ENCODE measurements around the gene NEDD9. TPM values are rescaled to one million over a fixed set of nuclear protein-coding genes. Genes with fewer than 3 reads are reported as not detected.

Gene NEDD9
- total and polyA plus RNA-seq, 2 experiments from 2014 or later = 4.4 to 13.0 TPM

GRCh38 chr6:11162262-11162661 is 70.2 kb downstream of the NEDD9 start:
- no peaks in the 10 kb centered on the region for H3K36me3 Mint-ChIP-seq (ENCODE audit: low read depth)
- DNase-seq (ENCODE audit: low spot score) (no peak), ATAC-seq (no peak)
- Histone ChIP-seq H3K27me3 (ENCODE audit: insufficient read depth) (no peaks in the 10 kb centered on the region), H3K4me3 (no peak overlapping the region), H4K20me1 (replicated peaks; ENCODE audit: insufficient read depth) (no peaks in the 10 kb centered on the region), H3K27ac (ENCODE audit: low read depth) (no peak overlapping the region), H3F3A (replicated peaks; ENCODE audit: low read depth) (no peaks in the 10 kb centered on the region), H3K36me3 (ENCODE audit: insufficient read depth) (no peaks in the 10 kb centered on the region), H3K79me2 (replicated peaks; ENCODE audit: insufficient read depth) (no peaks in the 10 kb centered on the region), H2AFZ (no peak overlapping the region), H3K4me1 (ENCODE audit: insufficient read depth) (peaks cover 6% of the 10 kb centered on the region; the same call in 1 of the 2 replicates), H3K9me2 (ENCODE audit: insufficient read depth) (no peaks in the 10 kb centered on the region), H3K4me2 (no peak overlapping the region)
- TF ChIP-seq, protein P1, sequence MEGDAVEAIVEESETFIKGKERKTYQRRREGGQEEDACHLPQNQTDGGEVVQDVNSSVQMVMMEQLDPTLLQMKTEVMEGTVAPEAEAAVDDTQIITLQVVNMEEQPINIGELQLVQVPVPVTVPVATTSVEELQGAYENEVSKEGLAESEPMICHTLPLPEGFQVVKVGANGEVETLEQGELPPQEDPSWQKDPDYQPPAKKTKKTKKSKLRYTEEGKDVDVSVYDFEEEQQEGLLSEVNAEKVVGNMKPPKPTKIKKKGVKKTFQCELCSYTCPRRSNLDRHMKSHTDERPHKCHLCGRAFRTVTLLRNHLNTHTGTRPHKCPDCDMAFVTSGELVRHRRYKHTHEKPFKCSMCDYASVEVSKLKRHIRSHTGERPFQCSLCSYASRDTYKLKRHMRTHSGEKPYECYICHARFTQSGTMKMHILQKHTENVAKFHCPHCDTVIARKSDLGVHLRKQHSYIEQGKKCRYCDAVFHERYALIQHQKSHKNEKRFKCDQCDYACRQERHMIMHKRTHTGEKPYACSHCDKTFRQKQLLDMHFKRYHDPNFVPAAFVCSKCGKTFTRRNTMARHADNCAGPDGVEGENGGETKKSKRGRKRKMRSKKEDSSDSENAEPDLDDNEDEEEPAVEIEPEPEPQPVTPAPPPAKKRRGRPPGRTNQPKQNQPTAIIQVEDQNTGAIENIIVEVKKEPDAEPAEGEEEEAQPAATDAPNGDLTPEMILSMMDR (conservative IDR thresholded peaks at IDR 0.05; ENCODE audit: low read depth in 2 of 2) = no peak
- TF ChIP-seq STAT1 (IDR thresholded peaks at IDR 0.05; ENCODE audit: unreplicated experiment) = no peak
- no peak for TF ChIP-seq ZNF114 (CRISPR knock-in tag; IDR thresholded peaks at IDR 0.05)
- TF ChIP-seq ZNF462 (CRISPR knock-in tag; IDR thresholded peaks at IDR 0.05) = no peak
- no peak for TF ChIP-seq ZNF331 (CRISPR knock-in tag; IDR thresholded peaks at IDR 0.05; ENCODE audit: low read depth)
- TF ChIP-seq JUNB (IDR thresholded peaks at IDR 0.05; ENCODE audit: unreplicated experiment) = no peak
- TF ChIP-seq CREB1 (CRISPR knock-in tag; IDR thresholded peaks at IDR 0.05; ENCODE audit: low read depth) = no peak
- TF ChIP-seq, protein P2, sequence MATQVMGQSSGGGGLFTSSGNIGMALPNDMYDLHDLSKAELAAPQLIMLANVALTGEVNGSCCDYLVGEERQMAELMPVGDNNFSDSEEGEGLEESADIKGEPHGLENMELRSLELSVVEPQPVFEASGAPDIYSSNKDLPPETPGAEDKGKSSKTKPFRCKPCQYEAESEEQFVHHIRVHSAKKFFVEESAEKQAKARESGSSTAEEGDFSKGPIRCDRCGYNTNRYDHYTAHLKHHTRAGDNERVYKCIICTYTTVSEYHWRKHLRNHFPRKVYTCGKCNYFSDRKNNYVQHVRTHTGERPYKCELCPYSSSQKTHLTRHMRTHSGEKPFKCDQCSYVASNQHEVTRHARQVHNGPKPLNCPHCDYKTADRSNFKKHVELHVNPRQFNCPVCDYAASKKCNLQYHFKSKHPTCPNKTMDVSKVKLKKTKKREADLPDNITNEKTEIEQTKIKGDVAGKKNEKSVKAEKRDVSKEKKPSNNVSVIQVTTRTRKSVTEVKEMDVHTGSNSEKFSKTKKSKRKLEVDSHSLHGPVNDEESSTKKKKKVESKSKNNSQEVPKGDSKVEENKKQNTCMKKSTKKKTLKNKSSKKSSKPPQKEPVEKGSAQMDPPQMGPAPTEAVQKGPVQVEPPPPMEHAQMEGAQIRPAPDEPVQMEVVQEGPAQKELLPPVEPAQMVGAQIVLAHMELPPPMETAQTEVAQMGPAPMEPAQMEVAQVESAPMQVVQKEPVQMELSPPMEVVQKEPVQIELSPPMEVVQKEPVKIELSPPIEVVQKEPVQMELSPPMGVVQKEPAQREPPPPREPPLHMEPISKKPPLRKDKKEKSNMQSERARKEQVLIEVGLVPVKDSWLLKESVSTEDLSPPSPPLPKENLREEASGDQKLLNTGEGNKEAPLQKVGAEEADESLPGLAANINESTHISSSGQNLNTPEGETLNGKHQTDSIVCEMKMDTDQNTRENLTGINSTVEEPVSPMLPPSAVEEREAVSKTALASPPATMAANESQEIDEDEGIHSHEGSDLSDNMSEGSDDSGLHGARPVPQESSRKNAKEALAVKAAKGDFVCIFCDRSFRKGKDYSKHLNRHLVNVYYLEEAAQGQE (IDR thresholded peaks at IDR 0.05; ENCODE audit: unreplicated experiment) = no peak
- TF ChIP-seq EZH2 (IDR thresholded peaks at IDR 0.05; ENCODE audit: low read depth, unreplicated experiment) = no peak
- TF ChIP-seq, protein P3, sequence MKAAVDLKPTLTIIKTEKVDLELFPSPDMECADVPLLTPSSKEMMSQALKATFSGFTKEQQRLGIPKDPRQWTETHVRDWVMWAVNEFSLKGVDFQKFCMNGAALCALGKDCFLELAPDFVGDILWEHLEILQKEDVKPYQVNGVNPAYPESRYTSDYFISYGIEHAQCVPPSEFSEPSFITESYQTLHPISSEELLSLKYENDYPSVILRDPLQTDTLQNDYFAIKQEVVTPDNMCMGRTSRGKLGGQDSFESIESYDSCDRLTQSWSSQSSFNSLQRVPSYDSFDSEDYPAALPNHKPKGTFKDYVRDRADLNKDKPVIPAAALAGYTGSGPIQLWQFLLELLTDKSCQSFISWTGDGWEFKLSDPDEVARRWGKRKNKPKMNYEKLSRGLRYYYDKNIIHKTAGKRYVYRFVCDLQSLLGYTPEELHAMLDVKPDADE (IDR thresholded peaks at IDR 0.05) = no peak
- TF ChIP-seq EZH2phosphoT487 (IDR thresholded peaks at IDR 0.05; ENCODE audit: unreplicated experiment) = no peak
- no peak for TF ChIP-seq NANOG (IDR thresholded peaks at IDR 0.05; ENCODE audit: borderline replicate concordance)
- no peak for TF ChIP-seq POLR2AphosphoS5 (IDR thresholded peaks at IDR 0.05; ENCODE audit: low read depth)
- H3K9me3 Mint-ChIP-seq = no peaks in the 10 kb centered on the region
- H3K4me3 Mint-ChIP-seq = no peak overlapping the region
- H3K4me1 Mint-ChIP-seq = peaks cover 14% of the 10 kb centered on the region
- peaks cover 3% of the 10 kb centered on the region for H3K27me3 Mint-ChIP-seq (ENCODE audit: insufficient read depth, low read depth, poor library complexity)
- H3K27ac Mint-ChIP-seq = no peak overlapping the region

Data from GM23338 (cell line).